ENCODE measurements around the gene ACTN1. TPM values are rescaled to one million over a fixed set of nuclear protein-coding genes. Genes with fewer than 3 reads are reported as not detected.
A peak's percentile ranks its signal among the peaks of the same experiment; 100 is the strongest.

ACTN1 gene
- polyA plus RNA-seq, 1 of the 3 experiments (the other 2 are of a cell fraction): 319 TPM

DNA sequence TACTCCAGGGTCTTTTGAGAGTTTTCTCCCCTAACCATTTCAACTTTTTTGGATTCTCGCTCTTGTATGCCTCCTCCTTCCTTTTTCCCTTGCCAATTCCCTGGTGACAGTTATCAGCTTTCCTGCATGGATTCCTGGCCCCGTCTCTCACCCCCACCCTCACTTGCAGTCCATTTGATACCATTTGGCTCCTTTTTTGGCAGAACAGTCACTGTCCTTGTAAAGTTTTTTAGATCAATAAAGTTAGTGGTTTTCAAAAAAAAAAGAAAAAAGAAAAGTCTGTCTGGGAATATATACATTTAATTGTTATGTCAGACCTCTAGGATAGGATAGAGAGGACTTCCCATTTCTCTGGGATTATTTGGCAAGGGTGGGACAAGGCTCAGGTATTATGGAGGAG lies 42.1 kb downstream of the ACTN1 start (continued):
- TF ChIP-seq RCOR1 (IDR thresholded peaks at IDR 0.05; ENCODE audit: low read length) (no peak), FOXM1 (IDR thresholded peaks at IDR 0.05; ENCODE audit: low read depth) (no peak)

DNA sequence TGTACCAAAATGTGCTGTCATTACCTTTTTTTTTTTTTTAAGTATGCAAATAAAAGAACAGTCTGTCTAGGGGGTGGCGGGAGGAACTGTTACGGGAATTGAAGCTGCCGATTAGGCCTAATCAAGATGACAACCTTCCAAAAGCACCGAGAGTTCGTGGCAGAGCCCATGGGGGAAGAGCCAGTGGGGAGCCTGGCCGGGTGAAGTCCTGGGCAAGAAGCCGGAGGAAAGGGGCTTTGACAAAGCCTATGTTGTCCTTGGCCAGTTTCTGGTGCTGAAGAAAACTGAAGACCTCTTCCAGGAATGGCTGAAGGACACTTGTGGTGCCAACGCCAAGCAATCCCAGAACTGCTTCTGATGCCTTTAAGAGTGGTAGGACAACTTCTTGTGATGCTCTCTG lies 42.6 kb downstream of the ACTN1 start:
- H3K79me2 ChIP-seq (ENCODE audit: insufficient read depth): peaks cover 98% of the 10 kb centered on the region
- H3K27ac ChIP-seq (ENCODE audit: low read depth in 2 of 2, low read length in 1 of 2): peak overlapping the region; percentile 23 to 92; a peak in 2 of 4 replicates
- peaks cover 0 to 35% of the 10 kb centered on the region in 2 experiments for H3K36me3 ChIP-seq (replicated peaks in 1 of 2; ENCODE audit: control insufficient read depth in 1 of 2, insufficient read depth in 2 of 2, low read length in 1 of 2)
- no peak overlapping the region for H3K9ac ChIP-seq
- H3K4me2 ChIP-seq: no peak overlapping the region
- no peak overlapping the region for H2AFZ ChIP-seq (ENCODE audit: low read depth)
- DNase-seq: no peak
- H3K4me1 ChIP-seq (ENCODE audit: control insufficient read depth in 1 of 2, insufficient read depth in 2 of 2, low read depth in 1 of 2, low read length in 1 of 2): peaks cover 41 to 69% of the 10 kb centered on the region in 2 experiments
- no peak for TF ChIP-seq RFX5 (IDR thresholded peaks at IDR 0.05; ENCODE audit: low read length)
- TF ChIP-seq RAD21 (IDR thresholded peaks at IDR 0.05; ENCODE audit: low read length): no peak
- TF ChIP-seq TAF1 (IDR thresholded peaks at IDR 0.05; ENCODE audit: borderline replicate concordance, low read depth, low read length): no peak
- no peak for TF ChIP-seq TEAD4 (IDR thresholded peaks at IDR 0.05; ENCODE audit: borderline replicate concordance, insufficient read depth)
- TF ChIP-seq SIN3A (IDR thresholded peaks at IDR 0.05; ENCODE audit: borderline replicate concordance, low read depth, low read length): no peak
- TF ChIP-seq FOXM1 (IDR thresholded peaks at IDR 0.05; ENCODE audit: low read depth): no peak
- no peak for TF ChIP-seq RCOR1 (IDR thresholded peaks at IDR 0.05; ENCODE audit: low read length)
- no peak for TF ChIP-seq GATA2 (CRISPR knock-in tag; IDR thresholded peaks at IDR 0.05)
- no peak for TF ChIP-seq SMC3 (IDR thresholded peaks at IDR 0.05; ENCODE audit: low read depth, low read length)
- TF ChIP-seq YY1 (IDR thresholded peaks at IDR 0.05; ENCODE audit: low read depth): no peak
- TF ChIP-seq, protein P1, sequence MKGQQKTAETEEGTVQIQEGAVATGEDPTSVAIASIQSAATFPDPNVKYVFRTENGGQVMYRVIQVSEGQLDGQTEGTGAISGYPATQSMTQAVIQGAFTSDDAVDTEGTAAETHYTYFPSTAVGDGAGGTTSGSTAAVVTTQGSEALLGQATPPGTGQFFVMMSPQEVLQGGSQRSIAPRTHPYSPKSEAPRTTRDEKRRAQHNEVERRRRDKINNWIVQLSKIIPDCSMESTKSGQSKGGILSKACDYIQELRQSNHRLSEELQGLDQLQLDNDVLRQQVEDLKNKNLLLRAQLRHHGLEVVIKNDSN (IDR thresholded peaks at IDR 0.05; ENCODE audit: borderline replicate concordance, low read depth): no peak
- TF ChIP-seq, protein P2, sequence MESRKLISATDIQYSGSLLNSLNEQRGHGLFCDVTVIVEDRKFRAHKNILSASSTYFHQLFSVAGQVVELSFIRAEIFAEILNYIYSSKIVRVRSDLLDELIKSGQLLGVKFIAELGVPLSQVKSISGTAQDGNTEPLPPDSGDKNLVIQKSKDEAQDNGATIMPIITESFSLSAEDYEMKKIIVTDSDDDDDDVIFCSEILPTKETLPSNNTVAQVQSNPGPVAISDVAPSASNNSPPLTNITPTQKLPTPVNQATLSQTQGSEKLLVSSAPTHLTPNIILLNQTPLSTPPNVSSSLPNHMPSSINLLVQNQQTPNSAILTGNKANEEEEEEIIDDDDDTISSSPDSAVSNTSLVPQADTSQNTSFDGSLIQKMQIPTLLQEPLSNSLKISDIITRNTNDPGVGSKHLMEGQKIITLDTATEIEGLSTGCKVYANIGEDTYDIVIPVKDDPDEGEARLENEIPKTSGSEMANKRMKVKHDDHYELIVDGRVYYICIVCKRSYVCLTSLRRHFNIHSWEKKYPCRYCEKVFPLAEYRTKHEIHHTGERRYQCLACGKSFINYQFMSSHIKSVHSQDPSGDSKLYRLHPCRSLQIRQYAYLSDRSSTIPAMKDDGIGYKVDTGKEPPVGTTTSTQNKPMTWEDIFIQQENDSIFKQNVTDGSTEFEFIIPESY (IDR thresholded peaks at IDR 0.05; ENCODE audit: borderline replicate concordance, low read depth): no peak
- TF ChIP-seq, protein P3, sequence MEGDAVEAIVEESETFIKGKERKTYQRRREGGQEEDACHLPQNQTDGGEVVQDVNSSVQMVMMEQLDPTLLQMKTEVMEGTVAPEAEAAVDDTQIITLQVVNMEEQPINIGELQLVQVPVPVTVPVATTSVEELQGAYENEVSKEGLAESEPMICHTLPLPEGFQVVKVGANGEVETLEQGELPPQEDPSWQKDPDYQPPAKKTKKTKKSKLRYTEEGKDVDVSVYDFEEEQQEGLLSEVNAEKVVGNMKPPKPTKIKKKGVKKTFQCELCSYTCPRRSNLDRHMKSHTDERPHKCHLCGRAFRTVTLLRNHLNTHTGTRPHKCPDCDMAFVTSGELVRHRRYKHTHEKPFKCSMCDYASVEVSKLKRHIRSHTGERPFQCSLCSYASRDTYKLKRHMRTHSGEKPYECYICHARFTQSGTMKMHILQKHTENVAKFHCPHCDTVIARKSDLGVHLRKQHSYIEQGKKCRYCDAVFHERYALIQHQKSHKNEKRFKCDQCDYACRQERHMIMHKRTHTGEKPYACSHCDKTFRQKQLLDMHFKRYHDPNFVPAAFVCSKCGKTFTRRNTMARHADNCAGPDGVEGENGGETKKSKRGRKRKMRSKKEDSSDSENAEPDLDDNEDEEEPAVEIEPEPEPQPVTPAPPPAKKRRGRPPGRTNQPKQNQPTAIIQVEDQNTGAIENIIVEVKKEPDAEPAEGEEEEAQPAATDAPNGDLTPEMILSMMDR (IDR thresholded peaks at IDR 0.05): no peak
- TF ChIP-seq POLR2AphosphoS5 (IDR thresholded peaks at IDR 0.05; ENCODE audit: low read depth, low read length): no peak
- no peak for TF ChIP-seq TCF12 (IDR thresholded peaks at IDR 0.05)
- no peak for TF ChIP-seq NFIC (IDR thresholded peaks at IDR 0.05; ENCODE audit: borderline replicate concordance)
- TF ChIP-seq JUND (IDR thresholded peaks at IDR 0.05): no peak
- TF ChIP-seq, protein P4, sequence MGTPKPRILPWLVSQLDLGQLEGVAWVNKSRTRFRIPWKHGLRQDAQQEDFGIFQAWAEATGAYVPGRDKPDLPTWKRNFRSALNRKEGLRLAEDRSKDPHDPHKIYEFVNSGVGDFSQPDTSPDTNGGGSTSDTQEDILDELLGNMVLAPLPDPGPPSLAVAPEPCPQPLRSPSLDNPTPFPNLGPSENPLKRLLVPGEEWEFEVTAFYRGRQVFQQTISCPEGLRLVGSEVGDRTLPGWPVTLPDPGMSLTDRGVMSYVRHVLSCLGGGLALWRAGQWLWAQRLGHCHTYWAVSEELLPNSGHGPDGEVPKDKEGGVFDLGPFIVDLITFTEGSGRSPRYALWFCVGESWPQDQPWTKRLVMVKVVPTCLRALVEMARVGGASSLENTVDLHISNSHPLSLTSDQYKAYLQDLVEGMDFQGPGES (IDR thresholded peaks at IDR 0.05; ENCODE audit: low read depth, low read length): no peak
- no peak for TF ChIP-seq EZH2phosphoT487 (IDR thresholded peaks at IDR 0.05; ENCODE audit: borderline replicate concordance, low read depth)
- TF ChIP-seq, protein P5, sequence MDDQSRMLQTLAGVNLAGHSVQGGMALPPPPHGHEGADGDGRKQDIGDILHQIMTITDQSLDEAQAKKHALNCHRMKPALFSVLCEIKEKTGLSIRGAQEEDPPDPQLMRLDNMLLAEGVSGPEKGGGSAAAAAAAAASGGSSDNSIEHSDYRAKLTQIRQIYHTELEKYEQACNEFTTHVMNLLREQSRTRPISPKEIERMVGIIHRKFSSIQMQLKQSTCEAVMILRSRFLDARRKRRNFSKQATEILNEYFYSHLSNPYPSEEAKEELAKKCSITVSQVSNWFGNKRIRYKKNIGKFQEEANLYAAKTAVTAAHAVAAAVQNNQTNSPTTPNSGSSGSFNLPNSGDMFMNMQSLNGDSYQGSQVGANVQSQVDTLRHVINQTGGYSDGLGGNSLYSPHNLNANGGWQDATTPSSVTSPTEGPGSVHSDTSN (IDR thresholded peaks at IDR 0.05): no peak
- H3K9me2 ChIP-seq: no peaks in the 10 kb centered on the region
- WGBS (ENCODE audit: low lambda C conversion rate): 91% methylated on average over 6 of the region's 8 CpGs
- no peak overlapping the region for H3K4me3 ChIP-seq (ENCODE audit: low read depth in 2 of 2, low read length in 1 of 2)
- H3K27me3 ChIP-seq (ENCODE audit: insufficient read depth): no peaks in the 10 kb centered on the region
- ChIA-PET CTCF (interaction anchor here (1.2 to 5.4 kb wide), 5 partner anchors 14 to 163 kb away, joined by 3 to 29 read pairs (median 8); no protein-coding TSS in a partner anchor), POLR2A (no interaction called here)
- peaks cover 98% of the 10 kb centered on the region for H4K20me1 ChIP-seq (ENCODE audit: insufficient read depth)
- peaks cover 26% of the 10 kb centered on the region for H3F3A ChIP-seq (replicated peaks; ENCODE audit: insufficient read depth)
- no peaks in the 10 kb centered on the region for H3K9me3 ChIP-seq
